T-helper 2 cell treated with Interferon-gamma antibody and Interleukin-4, amounts not matched to agents 5 μg/mL and 100 μg/mL, for 36 hours (primary cell): Measurements from ENCODE around the gene LRP11.
A peak's percentile ranks its signal among the peaks of the same experiment; 100 is the strongest.

ENCODE experiments used
- DNase-seq: peaks from one replicate; pipeline ENCODE4 v3.0.0; 2021; ENCODE audit warnings: low spot score
- H3K27ac Mint-ChIP-seq: one replicate; pipeline ENCODE4 v1.8.0; 2021; ENCODE audit warnings: mild to moderate bottlenecking, mixed read lengths
- H3K27me3 Mint-ChIP-seq: one replicate; pipeline ENCODE4 v1.8.0; 2021; ENCODE audit warnings: low read depth, mixed read lengths
- H3K36me3 Mint-ChIP-seq: one replicate; pipeline ENCODE4 v1.8.0; 2021; ENCODE audit warnings: low read depth, mixed read lengths
- H3K4me1 Mint-ChIP-seq: one replicate; pipeline ENCODE4 v1.8.0; 2021; ENCODE audit warnings: low read depth, mixed read lengths
- H3K4me3 Mint-ChIP-seq: one replicate; pipeline ENCODE4 v1.8.0; 2022; ENCODE audit warnings: mild to moderate bottlenecking, moderate library complexity, mixed read lengths
- H3K9me3 Mint-ChIP-seq: one replicate; pipeline ENCODE4 v1.8.0; 2021; ENCODE audit warnings: mixed read lengths

LRP11 gene

GRCh38 chr6:149783551-149783950 is 80.6 kb downstream of the LRP11 start:
- no peak overlapping the region for H3K4me3 Mint-ChIP-seq
- no peaks in the 10 kb centered on the region for H3K4me1 Mint-ChIP-seq
- H3K27ac Mint-ChIP-seq, result no peak overlapping the region
- H3K9me3 Mint-ChIP-seq, result no peaks in the 10 kb centered on the region
- H3K36me3 Mint-ChIP-seq, result peaks cover 17% of the 10 kb centered on the region
- DNase-seq, result no peak
- no peaks in the 10 kb centered on the region for H3K27me3 Mint-ChIP-seq

- H3K27ac Mint-ChIP-seq, result no peak overlapping the region
- H3K9me3 Mint-ChIP-seq, result no peaks in the 10 kb centered on the region
- no peaks in the 10 kb centered on the region for H3K27me3 Mint-ChIP-seq
- no peaks in the 10 kb centered on the region for H3K4me1 Mint-ChIP-seq
- DNase-seq, result no peak
- no peak overlapping the region for H3K4me3 Mint-ChIP-seq
- peaks cover 14% of the 10 kb centered on the region for H3K36me3 Mint-ChIP-seq
Observed at GRCh38 chr6:149782337-149782736, 81.8 kb downstream of the LRP11 start.

- no peak for DNase-seq
- Mint-ChIP-seq H3K27ac (no peak overlapping the region), H3K9me3 (no peaks in the 10 kb centered on the region), H3K27me3 (no peaks in the 10 kb centered on the region), H3K36me3 (peaks cover 14% of the 10 kb centered on the region), H3K4me3 (no peak overlapping the region), H3K4me1 (no peaks in the 10 kb centered on the region)
Observed at GRCh38 chr6:149781715-149782114, 82.4 kb downstream of the LRP11 start.

- Mint-ChIP-seq H3K4me1 (no peaks in the 10 kb centered on the region), H3K9me3 (no peaks in the 10 kb centered on the region), H3K4me3 (no peak overlapping the region), H3K27ac (no peak overlapping the region), H3K27me3 (no peaks in the 10 kb centered on the region), H3K36me3 (peaks cover 23% of the 10 kb centered on the region)
- DNase-seq, result no peak
Observed at GRCh38 chr6:149779644-149779963, 84.6 kb downstream of the LRP11 start.

- H3K4me1 Mint-ChIP-seq, result no peaks in the 10 kb centered on the region
- no peak for DNase-seq
- H3K36me3 Mint-ChIP-seq, result peaks cover 20% of the 10 kb centered on the region
- no peak overlapping the region for H3K4me3 Mint-ChIP-seq
- H3K27me3 Mint-ChIP-seq, result no peaks in the 10 kb centered on the region
- no peaks in the 10 kb centered on the region for H3K9me3 Mint-ChIP-seq
- no peak overlapping the region for H3K27ac Mint-ChIP-seq
Observed at GRCh38 chr6:149777624-149778023, 86.5 kb downstream of the LRP11 start.

- Mint-ChIP-seq H3K9me3 (no peaks in the 10 kb centered on the region), H3K27me3 (no peaks in the 10 kb centered on the region), H3K36me3 (peaks cover 45% of the 10 kb centered on the region), H3K4me1 (peaks cover 5% of the 10 kb centered on the region), H3K4me3 (no peak overlapping the region), H3K27ac (peak overlapping the region; percentile 36)
- no peak for DNase-seq
Observed at GRCh38 chr6:149771925-149772324, 92.2 kb downstream of the LRP11 start.

- no peaks in the 10 kb centered on the region for H3K27me3 Mint-ChIP-seq
- peaks cover 47% of the 10 kb centered on the region for H3K36me3 Mint-ChIP-seq
- H3K4me1 Mint-ChIP-seq, result peaks cover 5% of the 10 kb centered on the region
- no peak overlapping the region for H3K4me3 Mint-ChIP-seq
- no peak overlapping the region for H3K27ac Mint-ChIP-seq
- H3K9me3 Mint-ChIP-seq, result peaks cover 7% of the 10 kb centered on the region
- no peak for DNase-seq
Observed at GRCh38 chr6:149771185-149771584, 93.0 kb downstream of the LRP11 start.

- Mint-ChIP-seq H3K27me3 (no peaks in the 10 kb centered on the region), H3K4me3 (no peak overlapping the region), H3K4me1 (peaks cover 5% of the 10 kb centered on the region), H3K36me3 (peaks cover 48% of the 10 kb centered on the region), H3K9me3 (peaks cover 11% of the 10 kb centered on the region), H3K27ac (no peak overlapping the region)
- DNase-seq, result no peak
Observed at GRCh38 chr6:149769676-149770075, 94.5 kb downstream of the LRP11 start.
